ENCODE data around the gene PRSS22.

DNA sequence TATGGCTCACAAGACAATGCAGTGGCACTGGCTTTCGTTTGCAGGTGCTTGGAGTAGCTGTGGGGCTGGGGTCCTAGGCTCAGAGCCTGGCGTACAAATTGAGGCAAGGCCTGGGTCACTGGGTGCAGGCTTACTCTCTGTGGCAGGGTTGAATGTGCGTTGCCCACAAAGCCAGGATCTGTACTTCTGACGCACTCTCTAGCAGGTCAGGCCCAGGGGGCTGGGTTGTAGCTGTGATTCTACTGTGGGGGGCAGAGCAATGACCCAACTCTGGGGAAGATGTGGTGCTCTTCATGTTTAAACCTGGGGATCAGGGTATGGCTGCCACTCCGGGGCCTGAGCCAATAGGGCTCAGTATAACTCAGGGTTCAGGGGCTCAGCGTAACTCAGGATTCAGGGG, 47.3 kb downstream of the PRSS22 start:
- TF ChIP-seq CTCF (IDR thresholded peaks at IDR 0.05): no peak
- TF ChIP-seq POLR2AphosphoS5 (IDR thresholded peaks at IDR 0.05; ENCODE audit: low read depth, low read length): no peak

All from SK-N-SH (cell line).